OCI-LY1 (cell line): ENCODE measurements around the gene ROBO1.

ENCODE experiments used
- H2AFZ ChIP-seq: fragments of 200-600 bp; sonication (generic), shearing (Covaris generic); 2 replicates; pipeline ENCODE4 v1.6.0; 2014; ENCODE audit warnings: antibody characterized with exemption, mild to moderate bottlenecking, low read length
- H3F3A ChIP-seq: fragments of 200-600 bp; sonication (generic), shearing (Covaris generic); 2 replicates; pipeline ENCODE4 v1.6.0; 2014; ENCODE audit warnings: mild to moderate bottlenecking, antibody characterized with exemption, low read length, moderate library complexity; ENCODE audit not compliant: insufficient read depth
- H3K27ac ChIP-seq: fragments of 200-600 bp; sonication (generic); 2 replicates; pipeline ENCODE4 v1.5.1; 2014; ENCODE audit warnings: low read length, mixed run types, mild to moderate bottlenecking, low read depth; ENCODE audit not compliant: poor library complexity, severe bottlenecking
- H3K27me3 ChIP-seq: fragments of 200-600 bp; sonication (generic); 2 replicates; pipeline ENCODE4 v1.6.0; 2014; ENCODE audit warnings: antibody characterized with exemption, mild to moderate bottlenecking, low read length, moderate library complexity; ENCODE audit not compliant: insufficient read depth
- H3K36me3 ChIP-seq: fragments of 200-600 bp; sonication (generic); 2 replicates; pipeline ENCODE4 v1.6.1; 2014; ENCODE audit warnings: mild to moderate bottlenecking, antibody characterized with exemption, low read length, moderate library complexity, mixed read lengths; ENCODE audit not compliant: insufficient read depth
- H3K4me1 ChIP-seq: fragments of 200-600 bp; sonication (generic); 2 replicates; pipeline ENCODE4 v1.5.1; 2014; ENCODE audit warnings: mild to moderate bottlenecking, low read length, moderate library complexity; ENCODE audit not compliant: insufficient read depth, severe bottlenecking
- H3K4me2 ChIP-seq: fragments of 200-600 bp; sonication (generic), shearing (Covaris generic); 2 replicates; pipeline ENCODE4 v1.6.1; 2014; ENCODE audit warnings: low read length
- H3K4me3 ChIP-seq: fragments of 200-600 bp; sonication (generic); 2 replicates; pipeline ENCODE4 v1.5.1; 2014; ENCODE audit warnings: low read length, low read depth, mild to moderate bottlenecking, mixed read lengths; ENCODE audit not compliant: poor library complexity, severe bottlenecking
- H3K79me2 ChIP-seq: fragments of 200-600 bp; shearing (Covaris generic); 2 replicates; pipeline ENCODE4 v1.6.1; 2016; ENCODE audit warnings: mixed run types, low read length, mixed read lengths; ENCODE audit not compliant: insufficient read depth
- H3K9ac ChIP-seq: fragments of 200-600 bp; sonication (generic), shearing (Covaris generic); 2 replicates; pipeline ENCODE4 v1.6.1; 2014; ENCODE audit warnings: mild to moderate bottlenecking, low read length, mixed read lengths
- H3K9me2 ChIP-seq: fragments of 200-600 bp; sonication (generic), shearing (Covaris generic); 2 replicates; pipeline ENCODE4 v1.6.1; 2014; ENCODE audit warnings: low read depth, mild to moderate bottlenecking, low read length, mixed read lengths
- H3K9me3 ChIP-seq: fragments of 200-600 bp; shearing (Covaris generic); 2 replicates; pipeline ENCODE4 v1.6.1; 2014; ENCODE audit warnings: low read length, mixed read lengths
- H4K20me1 ChIP-seq: fragments of 200-600 bp; sonication (generic), shearing (Covaris generic); 2 replicates; pipeline ENCODE4 v1.6.0; 2016; ENCODE audit warnings: mild to moderate bottlenecking, low read length; ENCODE audit not compliant: insufficient read depth
- EZH2 ChIP-seq: fragments of 200-600 bp; sonication (generic), shearing (Covaris generic); IDR thresholded peaks from 2 replicates; pipeline ENCODE4 v1.8.0; 2017; ENCODE audit warnings: borderline replicate concordance, mixed run types, mild to moderate bottlenecking, antibody characterized with exemption, low read length, moderate library complexity, mixed read lengths
- TF ChIP-seq, protein P1 (sequence below): fragments of 200-600 bp; sonication (generic), shearing (Covaris generic); IDR thresholded peaks from 2 replicates; pipeline ENCODE4 v1.5.1; 2017; ENCODE audit warnings: mild to moderate bottlenecking, antibody characterized with exemption, low read length, moderate library complexity, mixed read lengths

Gene ROBO1

DNA sequence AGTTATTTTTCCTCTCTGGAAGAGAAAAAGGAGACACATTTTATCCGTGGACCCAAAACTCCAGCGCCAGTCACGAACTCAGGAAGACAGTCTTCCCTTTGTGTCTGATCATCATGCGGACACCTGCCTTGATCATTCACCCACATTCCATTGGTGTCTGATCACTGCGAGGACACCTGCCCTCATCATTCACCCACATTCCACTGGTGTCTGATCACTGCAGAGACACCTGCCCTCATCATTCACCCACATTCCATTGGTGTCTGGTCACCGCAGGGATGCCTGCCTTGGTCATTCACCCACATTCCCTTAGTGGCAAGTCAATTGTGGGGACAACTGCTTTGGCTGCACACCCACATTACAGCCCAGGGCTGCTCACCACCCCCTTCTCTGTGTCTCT is 148.9 kb downstream of the ROBO1 start:
- no peaks in the 10 kb centered on the region for H3K79me2 ChIP-seq
- no peak for TF ChIP-seq EZH2
- TF ChIP-seq, protein P1, sequence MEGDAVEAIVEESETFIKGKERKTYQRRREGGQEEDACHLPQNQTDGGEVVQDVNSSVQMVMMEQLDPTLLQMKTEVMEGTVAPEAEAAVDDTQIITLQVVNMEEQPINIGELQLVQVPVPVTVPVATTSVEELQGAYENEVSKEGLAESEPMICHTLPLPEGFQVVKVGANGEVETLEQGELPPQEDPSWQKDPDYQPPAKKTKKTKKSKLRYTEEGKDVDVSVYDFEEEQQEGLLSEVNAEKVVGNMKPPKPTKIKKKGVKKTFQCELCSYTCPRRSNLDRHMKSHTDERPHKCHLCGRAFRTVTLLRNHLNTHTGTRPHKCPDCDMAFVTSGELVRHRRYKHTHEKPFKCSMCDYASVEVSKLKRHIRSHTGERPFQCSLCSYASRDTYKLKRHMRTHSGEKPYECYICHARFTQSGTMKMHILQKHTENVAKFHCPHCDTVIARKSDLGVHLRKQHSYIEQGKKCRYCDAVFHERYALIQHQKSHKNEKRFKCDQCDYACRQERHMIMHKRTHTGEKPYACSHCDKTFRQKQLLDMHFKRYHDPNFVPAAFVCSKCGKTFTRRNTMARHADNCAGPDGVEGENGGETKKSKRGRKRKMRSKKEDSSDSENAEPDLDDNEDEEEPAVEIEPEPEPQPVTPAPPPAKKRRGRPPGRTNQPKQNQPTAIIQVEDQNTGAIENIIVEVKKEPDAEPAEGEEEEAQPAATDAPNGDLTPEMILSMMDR, result no peak
- H3K9me2 ChIP-seq, result no peaks in the 10 kb centered on the region
- no peak overlapping the region for H3K4me3 ChIP-seq
- no peaks in the 10 kb centered on the region for H4K20me1 ChIP-seq
- no peaks in the 10 kb centered on the region for H3K4me1 ChIP-seq
- no peaks in the 10 kb centered on the region for H3K27me3 ChIP-seq
- no peak overlapping the region for H3K4me2 ChIP-seq
- H3K36me3 ChIP-seq, result no peaks in the 10 kb centered on the region
- no peaks in the 10 kb centered on the region for H3K9me3 ChIP-seq
- no peaks in the 10 kb centered on the region for H3F3A ChIP-seq
- H2AFZ ChIP-seq, result no peak overlapping the region
- H3K27ac ChIP-seq, result no peak overlapping the region
- no peak overlapping the region for H3K9ac ChIP-seq

DNA sequence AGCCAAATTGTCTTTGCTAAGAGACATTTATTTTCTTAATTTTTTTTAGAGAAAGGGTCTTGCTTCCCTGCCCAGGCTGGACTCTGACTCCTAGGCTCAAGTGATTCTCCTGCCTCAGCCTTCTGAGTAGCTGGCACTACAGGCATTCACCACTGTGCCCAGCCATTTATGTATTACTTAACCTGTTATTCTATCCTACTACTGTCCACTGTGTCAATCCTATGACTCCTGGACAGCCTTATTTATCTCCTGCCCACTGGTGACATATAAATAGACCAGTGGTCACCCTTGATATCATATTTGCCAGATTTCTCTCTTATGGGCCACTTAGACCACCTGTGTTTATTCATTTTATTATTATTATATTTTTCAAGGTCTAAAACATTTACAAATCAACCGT is 161.4 kb downstream of the ROBO1 start:
- Histone ChIP-seq H3K79me2 (no peaks in the 10 kb centered on the region), H2AFZ (no peak overlapping the region), H3K27ac (no peak overlapping the region), H3K4me1 (no peaks in the 10 kb centered on the region), H3K9ac (no peak overlapping the region), H3K4me2 (no peak overlapping the region), H4K20me1 (no peaks in the 10 kb centered on the region), H3F3A (no peaks in the 10 kb centered on the region), H3K27me3 (no peaks in the 10 kb centered on the region), H3K9me2 (no peaks in the 10 kb centered on the region), H3K9me3 (no peaks in the 10 kb centered on the region), H3K36me3 (no peaks in the 10 kb centered on the region), H3K4me3 (no peak overlapping the region)
- TF ChIP-seq EZH2, result no peak
- TF ChIP-seq, protein P1, result no peak

DNA sequence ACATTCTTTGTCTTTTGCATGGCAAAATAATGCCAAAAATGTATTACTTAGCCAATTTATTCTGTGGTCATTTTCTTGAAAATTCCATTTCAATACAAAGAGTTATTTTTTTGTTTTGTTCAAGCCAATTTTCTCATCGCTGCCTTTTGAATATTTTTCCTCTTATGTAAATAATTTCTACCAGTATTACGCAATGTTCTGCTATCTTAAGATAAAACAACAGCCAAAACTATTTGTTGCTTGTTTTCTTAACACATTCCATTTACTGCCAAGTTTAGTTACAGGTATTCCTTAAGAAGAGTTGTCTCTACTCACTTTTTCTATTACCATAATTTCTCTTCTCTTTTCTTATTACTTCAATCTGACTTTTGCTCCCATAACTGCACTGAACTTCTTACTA is 163.1 kb downstream of the ROBO1 start:
- Histone ChIP-seq H3K27me3 (no peaks in the 10 kb centered on the region), H3K4me3 (no peak overlapping the region), H3K27ac (no peak overlapping the region), H3K79me2 (no peaks in the 10 kb centered on the region), H4K20me1 (no peaks in the 10 kb centered on the region), H2AFZ (no peak overlapping the region), H3K36me3 (no peaks in the 10 kb centered on the region), H3K9me2 (no peaks in the 10 kb centered on the region), H3K4me2 (no peak overlapping the region), H3K9ac (no peak overlapping the region), H3K4me1 (no peaks in the 10 kb centered on the region), H3F3A (no peaks in the 10 kb centered on the region), H3K9me3 (no peaks in the 10 kb centered on the region)
- TF ChIP-seq, protein P1, result no peak
- TF ChIP-seq EZH2, result no peak
